ENCODE results near the gene PPFIA1.

DNA sequence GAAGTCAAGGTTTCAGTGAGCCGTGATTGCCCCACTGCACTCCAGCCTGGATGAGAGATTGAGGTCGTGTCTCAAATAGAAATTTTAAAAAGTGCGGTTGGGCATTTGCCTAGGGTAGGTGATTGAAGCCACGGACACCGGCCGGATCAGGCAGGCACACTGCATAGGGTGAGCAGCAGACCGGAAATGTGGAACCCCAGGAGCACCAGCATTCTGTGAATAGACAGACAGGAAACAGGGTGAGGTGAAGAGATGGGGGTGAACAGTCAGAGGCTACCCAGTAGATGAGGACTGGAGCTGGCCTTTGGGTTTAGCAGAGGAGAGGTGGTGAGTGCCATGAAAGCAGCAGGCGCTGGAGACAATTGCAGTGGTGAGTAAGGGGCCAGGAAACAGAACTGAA is 43.5 kb downstream of the PPFIA1 start:
- TF ChIP-seq TCF7 (IDR thresholded peaks at IDR 0.05; ENCODE audit: low read depth) (no peak), YEATS4 (CRISPR knock-in tag; IDR thresholded peaks at IDR 0.05; ENCODE audit: borderline replicate concordance) (no peak), POLR2G (IDR thresholded peaks at IDR 0.05; ENCODE audit: low read depth, low read length) (no peak)
- TF ChIP-seq, protein P1, sequence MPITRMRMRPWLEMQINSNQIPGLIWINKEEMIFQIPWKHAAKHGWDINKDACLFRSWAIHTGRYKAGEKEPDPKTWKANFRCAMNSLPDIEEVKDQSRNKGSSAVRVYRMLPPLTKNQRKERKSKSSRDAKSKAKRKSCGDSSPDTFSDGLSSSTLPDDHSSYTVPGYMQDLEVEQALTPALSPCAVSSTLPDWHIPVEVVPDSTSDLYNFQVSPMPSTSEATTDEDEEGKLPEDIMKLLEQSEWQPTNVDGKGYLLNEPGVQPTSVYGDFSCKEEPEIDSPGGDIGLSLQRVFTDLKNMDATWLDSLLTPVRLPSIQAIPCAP (CRISPR knock-in tag; IDR thresholded peaks at IDR 0.05; ENCODE audit: low read depth), result no peak
- TF ChIP-seq, protein P2, sequence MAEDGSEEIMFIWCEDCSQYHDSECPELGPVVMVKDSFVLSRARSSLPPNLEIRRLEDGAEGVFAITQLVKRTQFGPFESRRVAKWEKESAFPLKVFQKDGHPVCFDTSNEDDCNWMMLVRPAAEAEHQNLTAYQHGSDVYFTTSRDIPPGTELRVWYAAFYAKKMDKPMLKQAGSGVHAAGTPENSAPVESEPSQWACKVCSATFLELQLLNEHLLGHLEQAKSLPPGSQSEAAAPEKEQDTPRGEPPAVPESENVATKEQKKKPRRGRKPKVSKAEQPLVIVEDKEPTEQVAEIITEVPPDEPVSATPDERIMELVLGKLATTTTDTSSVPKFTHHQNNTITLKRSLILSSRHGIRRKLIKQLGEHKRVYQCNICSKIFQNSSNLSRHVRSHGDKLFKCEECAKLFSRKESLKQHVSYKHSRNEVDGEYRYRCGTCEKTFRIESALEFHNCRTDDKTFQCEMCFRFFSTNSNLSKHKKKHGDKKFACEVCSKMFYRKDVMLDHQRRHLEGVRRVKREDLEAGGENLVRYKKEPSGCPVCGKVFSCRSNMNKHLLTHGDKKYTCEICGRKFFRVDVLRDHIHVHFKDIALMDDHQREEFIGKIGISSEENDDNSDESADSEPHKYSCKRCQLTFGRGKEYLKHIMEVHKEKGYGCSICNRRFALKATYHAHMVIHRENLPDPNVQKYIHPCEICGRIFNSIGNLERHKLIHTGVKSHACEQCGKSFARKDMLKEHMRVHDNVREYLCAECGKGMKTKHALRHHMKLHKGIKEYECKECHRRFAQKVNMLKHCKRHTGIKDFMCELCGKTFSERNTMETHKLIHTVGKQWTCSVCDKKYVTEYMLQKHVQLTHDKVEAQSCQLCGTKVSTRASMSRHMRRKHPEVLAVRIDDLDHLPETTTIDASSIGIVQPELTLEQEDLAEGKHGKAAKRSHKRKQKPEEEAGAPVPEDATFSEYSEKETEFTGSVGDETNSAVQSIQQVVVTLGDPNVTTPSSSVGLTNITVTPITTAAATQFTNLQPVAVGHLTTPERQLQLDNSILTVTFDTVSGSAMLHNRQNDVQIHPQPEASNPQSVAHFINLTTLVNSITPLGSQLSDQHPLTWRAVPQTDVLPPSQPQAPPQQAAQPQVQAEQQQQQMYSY (CRISPR knock-in tag; IDR thresholded peaks at IDR 0.05), result no peak

Measured in HepG2 (cell line).